ENCODE measurements around the gene IGSF8. TPM values are rescaled to one million over a fixed set of nuclear protein-coding genes. Genes with fewer than 3 reads are reported as not detected.

IGSF8 gene
- total and polyA plus RNA-seq, 2 donors (not counting 3 experiments of a cell fraction or from before 2014, with no cell fraction given) = 9.5 to 17.5 TPM

DNA sequence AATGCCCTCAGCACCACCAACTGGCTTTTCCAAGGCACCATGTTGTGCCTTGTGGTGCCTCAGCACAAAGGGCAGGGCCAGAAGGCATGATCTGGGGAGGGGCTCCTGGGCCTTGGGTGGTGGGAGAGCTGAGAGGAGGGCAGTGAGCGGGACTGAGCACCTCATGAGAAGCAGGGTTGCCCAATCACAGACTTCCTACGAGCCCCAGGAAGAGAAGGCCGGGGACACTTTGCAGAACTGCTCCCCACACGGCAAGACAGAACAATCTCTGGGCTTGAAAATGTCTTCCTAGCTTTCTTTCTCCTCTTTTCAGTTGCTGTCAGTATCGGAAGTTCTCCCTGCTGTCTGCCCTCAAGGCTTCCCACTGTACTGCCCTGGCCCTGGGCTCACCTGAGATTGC, 35.2 kb downstream of the IGSF8 start:
- no TSS peak for BruUV-seq (replicated peaks)
- Histone ChIP-seq H2AFZ (ENCODE audit: low read depth, low read length) (no peak overlapping the region), H3K4me1 (ENCODE audit: control insufficient read depth, extremely low read depth, insufficient read depth, low read length) (no peaks in the 10 kb centered on the region), H3K36me3 (ENCODE audit: control insufficient read depth in 2 of 2, extremely low read depth in 1 of 2, insufficient read depth in 2 of 2, low read length in 2 of 2) (no peaks in the 10 kb centered on the region), H3K9ac (replicated peaks; ENCODE audit: extremely low read depth, insufficient read depth, low read length) (no peak overlapping the region), H4K20me1 (replicated peaks; ENCODE audit: control insufficient read depth, extremely low read depth, insufficient read depth, low read length) (no peaks in the 10 kb centered on the region), H3K9me3 (replicated peaks; ENCODE audit: control insufficient read depth, insufficient read depth, low read length) (no peaks in the 10 kb centered on the region), H3K27me3 (ENCODE audit: control insufficient read depth in 2 of 2, insufficient read depth in 2 of 2, low read length in 2 of 2) (peaks cover 5 to 13% of the 10 kb centered on the region in 2 experiments), H3K4me2 (ENCODE audit: insufficient read depth, low read length) (no peak overlapping the region), H3K79me2 (ENCODE audit: control insufficient read depth, insufficient read depth, low read length) (no peaks in the 10 kb centered on the region), H3K9me1 (replicated peaks; ENCODE audit: control insufficient read depth, extremely low read depth, insufficient read depth, low read length) (no peaks in the 10 kb centered on the region), H3K4me3 (replicated peaks in 1 of 3; ENCODE audit: insufficient read depth in 1 of 3, low read depth in 1 of 3, low read length in 3 of 3) (no peak overlapping the region), H3K27ac (ENCODE audit: insufficient read depth, low read depth, low read length) (no peak overlapping the region)
- dilution Hi-C loops (cut with MboI; ENCODE audit: extremely low pct_ligation_motif_present, low sequenced_read_pairs) = no loop called here
- intact Hi-C loops (cut with micrococcal nuclease) = no loop called here
- ChIA-PET POLR2A (no interaction called here), CTCF (interaction anchor here (0.9 to 1.6 kb wide), 4 partner anchors 9 to 365 kb away, joined by 3 to 4 read pairs (median 3); no protein-coding TSS in a partner anchor)
- TF ChIP-seq JUN (IDR thresholded peaks at IDR 0.05; ENCODE audit: borderline replicate concordance, insufficient read depth, insufficient read length, low read depth) (no peak), EZH2 (IDR thresholded peaks at IDR 0.05; ENCODE audit: borderline replicate concordance, low read depth, low read length, severe bottlenecking) (no peak), POLR2A (IDR thresholded peaks at IDR 0.05; ENCODE audit: low read depth, low read length) (no peak), MYC (IDR thresholded peaks at IDR 0.05; ENCODE audit: low read depth, low read length) (no peak), POLR2AphosphoS5 (IDR thresholded peaks at IDR 0.05; ENCODE audit: insufficient read depth, low read depth, low read length) (no peak), FOS (IDR thresholded peaks at IDR 0.05; ENCODE audit: borderline replicate concordance, insufficient read depth, low read length) (no peak), GATA2 (IDR thresholded peaks at IDR 0.05; ENCODE audit: insufficient read depth, insufficient read length, low read depth, low read length) (no peak)
- TF ChIP-seq, protein P1, sequence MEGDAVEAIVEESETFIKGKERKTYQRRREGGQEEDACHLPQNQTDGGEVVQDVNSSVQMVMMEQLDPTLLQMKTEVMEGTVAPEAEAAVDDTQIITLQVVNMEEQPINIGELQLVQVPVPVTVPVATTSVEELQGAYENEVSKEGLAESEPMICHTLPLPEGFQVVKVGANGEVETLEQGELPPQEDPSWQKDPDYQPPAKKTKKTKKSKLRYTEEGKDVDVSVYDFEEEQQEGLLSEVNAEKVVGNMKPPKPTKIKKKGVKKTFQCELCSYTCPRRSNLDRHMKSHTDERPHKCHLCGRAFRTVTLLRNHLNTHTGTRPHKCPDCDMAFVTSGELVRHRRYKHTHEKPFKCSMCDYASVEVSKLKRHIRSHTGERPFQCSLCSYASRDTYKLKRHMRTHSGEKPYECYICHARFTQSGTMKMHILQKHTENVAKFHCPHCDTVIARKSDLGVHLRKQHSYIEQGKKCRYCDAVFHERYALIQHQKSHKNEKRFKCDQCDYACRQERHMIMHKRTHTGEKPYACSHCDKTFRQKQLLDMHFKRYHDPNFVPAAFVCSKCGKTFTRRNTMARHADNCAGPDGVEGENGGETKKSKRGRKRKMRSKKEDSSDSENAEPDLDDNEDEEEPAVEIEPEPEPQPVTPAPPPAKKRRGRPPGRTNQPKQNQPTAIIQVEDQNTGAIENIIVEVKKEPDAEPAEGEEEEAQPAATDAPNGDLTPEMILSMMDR (IDR thresholded peaks at IDR 0.05; ENCODE audit: extremely low read depth in 1 of 2, insufficient read depth in 1 of 2, low read depth in 1 of 2, low read length in 2 of 2) = no peak
- TF ChIP-seq, protein P2, sequence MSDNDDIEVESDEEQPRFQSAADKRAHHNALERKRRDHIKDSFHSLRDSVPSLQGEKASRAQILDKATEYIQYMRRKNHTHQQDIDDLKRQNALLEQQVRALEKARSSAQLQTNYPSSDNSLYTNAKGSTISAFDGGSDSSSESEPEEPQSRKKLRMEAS (IDR thresholded peaks at IDR 0.05; ENCODE audit: insufficient read depth, insufficient read length) = no peak
- FAIRE-seq = no peak
- DNase-seq (ENCODE audit: low read depth, low spot score) = no peak
